SK-N-SH treated with all-trans-retinoic acid at 6 μM for 48 hours (cell line): ENCODE data around the gene DIP2C.

Experiments used
- CREB5 ChIP-seq: fragments of 250-450 bp; sonication (Bioruptor Pico); IDR thresholded peaks from 2 replicates; pipeline ENCODE4 v1.5.1; 2020; ENCODE audit warnings: low read depth, mild to moderate bottlenecking, moderate library complexity
- CSRNP3 ChIP-seq: fragments of 250-450 bp; sonication (Bioruptor Pico); IDR thresholded peaks from 2 replicates; pipeline ENCODE4 v1.5.1; 2021; ENCODE audit warnings: mild to moderate bottlenecking, moderate library complexity
- PATZ1 ChIP-seq: fragments of 250-450 bp; sonication (Bioruptor Pico); IDR thresholded peaks from 2 replicates; pipeline ENCODE4 v1.8.0; 2020; ENCODE audit warnings: mild to moderate bottlenecking, moderate library complexity, borderline replicate concordance
- RARB ChIP-seq: fragments of 250-450 bp; sonication (Bioruptor Pico); IDR thresholded peaks from 2 replicates; pipeline ENCODE4 v1.8.0; 2021; ENCODE audit warnings: mild to moderate bottlenecking, moderate library complexity
- ZFP3 ChIP-seq: fragments of 250-450 bp; sonication (Bioruptor Pico); IDR thresholded peaks from 2 replicates; pipeline ENCODE4 v1.5.0; 2020; ENCODE audit warnings: mild to moderate bottlenecking, moderate library complexity
- ZFP30 ChIP-seq: fragments of 450-650 bp; formaldehyde crosslinking; IDR thresholded peaks from 2 replicates; pipeline ENCODE4 v1.5.0; 2022; ENCODE audit warnings: mild to moderate bottlenecking, moderate library complexity

GRCh38 chr10:570628-571163 is 118.8 kb downstream of the DIP2C start:
- TF ChIP-seq PATZ1 (CRISPR knock-in tag) (no peak), ZFP30 (CRISPR knock-in tag) (no peak), RARB (CRISPR knock-in tag) (no peak), ZFP3 (no peak), CSRNP3 (CRISPR knock-in tag) (no peak), CREB5 (CRISPR knock-in tag) (no peak)
